ENCODE measurements around the gene FRMD4B.
"Not testable (repeated sequence)": the region's sequence is repeated elsewhere in the genome, so short reads cannot be mapped to it uniquely, and the experiment has no call there.

Gene FRMD4B

DNA sequence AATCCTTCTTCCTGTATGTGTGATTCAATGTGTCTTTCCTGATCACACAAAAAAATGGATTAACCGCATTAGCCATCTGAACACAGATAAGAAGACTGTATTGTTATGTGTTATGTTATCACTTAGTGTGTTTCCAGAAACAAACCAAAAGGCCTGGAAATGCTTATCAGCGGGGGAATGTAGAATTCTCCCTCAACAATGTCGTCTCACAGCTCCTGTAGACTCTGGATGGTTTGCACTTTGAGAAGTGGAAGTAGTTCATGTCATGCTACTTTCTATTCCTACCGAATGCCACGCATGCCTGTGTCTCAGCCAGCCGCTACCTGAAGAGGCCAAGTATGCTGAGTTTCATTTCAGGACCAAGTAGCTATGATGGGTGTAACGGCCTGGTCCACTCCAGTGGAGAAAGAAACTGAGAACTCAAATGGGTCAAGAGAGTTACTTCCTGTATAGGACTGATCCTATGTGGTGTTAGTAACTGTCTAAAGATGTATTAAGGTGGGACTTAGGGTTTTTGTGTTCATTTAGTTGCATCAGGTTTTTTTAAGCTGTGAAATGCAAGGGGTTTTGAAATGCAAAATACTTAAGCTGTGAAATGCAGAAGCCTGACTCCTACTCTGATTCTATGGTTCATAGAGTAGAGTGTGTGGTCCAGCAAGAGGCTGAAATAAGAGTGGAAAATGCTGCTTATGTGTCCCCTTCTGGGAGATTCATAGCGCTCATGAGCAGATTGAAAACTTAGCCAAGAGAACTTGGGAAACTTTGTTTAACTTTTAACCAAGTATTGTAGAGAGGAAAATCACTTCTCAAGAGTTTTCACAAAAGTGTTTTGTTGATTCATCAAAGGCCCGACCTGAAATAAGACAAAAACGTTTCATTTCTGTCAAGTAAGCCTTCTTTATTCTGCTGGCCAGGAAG is 145.0 kb downstream of the FRMD4B start:
- no peak for DNase-seq (ENCODE audit: low spot score)

DNA sequence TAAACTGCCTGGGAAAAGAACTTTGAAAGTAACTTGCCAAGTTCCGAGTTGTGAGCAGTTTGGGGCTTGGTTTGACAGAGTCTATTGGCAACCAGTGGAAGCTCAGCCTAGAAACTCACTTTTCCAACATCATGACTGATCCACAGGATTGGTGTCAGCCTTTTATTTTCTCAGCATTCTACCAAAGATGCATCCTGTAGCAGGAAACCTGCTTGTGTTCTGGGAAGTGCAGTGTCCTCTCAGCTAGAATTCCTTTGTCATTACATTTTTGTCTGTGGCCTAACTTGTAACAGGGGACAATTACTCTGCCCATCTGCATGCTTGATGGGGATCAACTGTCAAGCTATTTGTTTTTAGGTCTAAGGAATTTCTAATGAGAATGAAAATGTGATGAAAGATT is 146.8 kb downstream of the FRMD4B start:
- no peak for DNase-seq (ENCODE audit: low spot score)

DNA sequence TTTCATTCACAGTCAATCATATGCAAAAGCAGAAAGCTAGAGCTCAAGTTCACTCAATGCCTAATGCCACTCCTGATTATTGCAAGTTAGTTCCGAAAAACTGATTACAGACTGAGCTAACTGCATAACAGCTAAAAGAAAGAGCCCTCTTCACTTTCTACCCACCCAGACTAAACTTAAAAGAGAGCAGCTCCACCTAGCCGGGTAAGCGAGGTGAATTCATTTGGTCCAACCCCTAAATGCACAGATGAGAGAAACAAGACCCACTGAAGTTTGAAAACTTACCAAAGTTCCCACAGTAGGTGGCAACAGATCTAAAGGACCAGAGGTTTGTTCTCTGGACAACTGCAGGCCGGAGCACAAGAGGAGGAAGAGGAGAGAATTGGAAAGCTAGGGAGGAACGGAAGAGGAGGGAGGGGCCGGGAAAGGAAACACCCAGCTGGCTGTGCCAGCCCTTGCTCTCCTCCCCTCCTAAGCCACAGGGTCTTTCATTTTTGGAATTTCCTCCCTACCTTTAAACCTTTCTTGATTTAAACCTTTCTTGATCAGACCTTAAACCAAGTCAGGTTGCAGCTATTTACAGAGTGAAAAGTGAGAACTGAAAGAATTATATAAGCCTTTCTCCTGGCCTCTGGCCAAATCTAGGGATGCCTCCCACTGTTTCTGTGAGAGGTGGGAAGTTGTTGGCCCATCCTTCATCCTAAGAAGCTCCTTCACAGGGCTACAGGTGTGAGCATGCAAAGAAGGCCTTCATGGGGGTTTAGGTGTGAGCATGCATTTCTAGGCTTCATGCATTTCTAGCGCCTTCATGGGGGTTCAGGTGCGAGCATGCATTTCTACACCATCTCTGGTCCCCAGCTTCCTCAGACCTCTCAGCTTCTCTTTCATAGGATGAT is 148.8 kb downstream of the FRMD4B start:
- DNase-seq (ENCODE audit: low spot score) = no peak

DNA sequence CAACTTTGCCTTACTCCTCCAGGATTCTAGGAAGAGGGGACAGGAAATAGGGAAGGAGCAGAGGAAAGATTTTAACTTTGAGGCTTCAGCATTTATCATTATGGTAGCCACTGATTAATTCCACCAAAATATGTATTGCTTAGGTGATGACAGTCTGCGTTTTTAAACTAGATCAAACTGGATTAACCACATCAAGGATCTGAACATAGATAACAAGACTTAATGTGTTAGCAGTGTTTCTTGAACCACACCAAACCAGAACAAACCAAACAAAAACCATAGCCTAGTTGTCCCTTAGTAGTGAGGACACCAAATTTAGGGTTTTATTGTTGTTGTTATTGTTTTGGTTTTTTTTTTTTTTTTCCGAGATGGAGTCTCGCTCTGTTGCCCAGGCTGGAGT is 150.0 kb downstream of the FRMD4B start:
- no peak for DNase-seq (ENCODE audit: low spot score)

DNA sequence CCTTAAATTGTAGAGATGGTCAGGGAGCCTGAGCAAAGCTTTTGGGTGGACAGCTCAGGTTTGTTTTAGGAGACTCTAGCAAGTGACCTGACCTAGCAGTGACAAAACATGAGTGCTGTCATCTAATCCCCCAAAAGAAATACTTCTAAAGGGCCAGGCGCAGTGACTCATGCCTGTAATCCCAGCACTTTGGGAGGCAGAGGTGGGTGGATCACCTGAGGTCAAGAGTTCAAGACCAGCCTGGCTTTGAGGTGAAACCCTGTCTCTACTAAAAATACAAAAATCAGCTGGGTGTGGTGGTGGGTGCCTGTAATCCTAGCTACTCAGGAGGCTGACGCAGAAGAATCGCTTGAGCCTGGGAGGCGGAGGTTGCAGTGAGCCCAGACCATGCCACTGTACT is 150.7 kb downstream of the FRMD4B start:
- DNase-seq (ENCODE audit: low spot score) = not testable (repeated sequence)

DNA sequence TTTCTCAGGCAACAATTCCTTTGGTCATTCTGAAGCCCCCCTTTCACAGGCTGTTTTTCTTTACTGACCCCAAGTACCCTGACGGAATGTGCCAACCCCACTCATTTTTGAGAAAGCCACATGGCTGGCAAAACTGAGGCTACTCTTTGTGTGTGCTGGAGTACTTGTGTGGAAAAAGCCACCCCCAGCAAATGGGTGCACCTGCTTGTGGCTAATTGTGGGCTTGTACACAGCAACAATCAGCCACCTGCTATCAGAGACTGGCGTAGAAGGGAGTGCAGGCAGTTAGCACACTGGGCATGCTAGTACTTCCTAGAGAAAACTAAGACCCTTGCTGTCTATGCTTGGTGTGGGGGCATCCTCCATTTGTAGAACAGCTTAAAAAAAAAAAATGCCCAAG is 153.4 kb downstream of the FRMD4B start:
- DNase-seq (ENCODE audit: low spot score) = no peak

DNA sequence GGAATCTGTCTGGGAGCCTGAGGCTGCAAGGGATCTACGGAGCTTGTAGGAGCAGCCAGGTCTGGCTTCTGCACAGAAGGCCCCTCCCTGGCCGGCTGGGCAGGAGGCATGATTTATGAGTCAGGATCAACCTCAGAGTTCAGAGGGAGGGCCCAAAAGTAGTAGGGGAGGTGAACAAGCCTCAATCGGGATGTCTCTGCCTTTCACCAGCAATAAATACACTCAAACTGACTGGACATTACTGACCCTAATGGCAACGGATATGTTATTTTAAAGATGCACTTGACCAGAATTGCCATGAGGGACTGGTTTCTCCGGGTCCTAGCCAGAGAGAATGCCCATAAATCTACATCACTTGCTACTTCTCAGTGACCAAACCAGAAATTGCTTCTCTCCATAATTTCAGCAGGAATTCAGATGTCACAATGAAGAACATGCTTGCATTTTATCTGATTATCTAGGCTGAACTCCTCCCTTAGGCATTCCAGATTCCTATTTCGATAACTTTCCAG is 153.9 kb downstream of the FRMD4B start:
- DNase-seq (ENCODE audit: low spot score) = no peak

DNA sequence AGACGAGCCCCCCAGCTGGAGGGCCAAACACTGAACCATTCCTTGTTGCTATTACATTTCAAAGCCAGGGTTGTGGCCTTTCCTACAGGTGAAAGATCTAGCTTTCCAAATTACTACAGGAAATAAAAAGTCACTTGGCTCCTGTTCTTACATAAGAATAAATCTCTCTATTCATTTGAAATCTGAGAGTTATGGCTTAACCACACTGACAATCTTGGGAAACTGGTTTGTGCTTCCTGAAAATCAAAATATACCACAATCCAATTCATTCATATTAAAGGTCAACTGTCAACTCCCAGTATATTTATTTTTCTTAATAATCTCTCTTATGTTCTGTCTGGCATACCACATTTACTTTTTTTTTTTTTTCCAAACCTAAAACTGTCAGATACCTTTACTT is 159.8 kb downstream of the FRMD4B start:
- DNase-seq (ENCODE audit: low spot score) = no peak

DNA sequence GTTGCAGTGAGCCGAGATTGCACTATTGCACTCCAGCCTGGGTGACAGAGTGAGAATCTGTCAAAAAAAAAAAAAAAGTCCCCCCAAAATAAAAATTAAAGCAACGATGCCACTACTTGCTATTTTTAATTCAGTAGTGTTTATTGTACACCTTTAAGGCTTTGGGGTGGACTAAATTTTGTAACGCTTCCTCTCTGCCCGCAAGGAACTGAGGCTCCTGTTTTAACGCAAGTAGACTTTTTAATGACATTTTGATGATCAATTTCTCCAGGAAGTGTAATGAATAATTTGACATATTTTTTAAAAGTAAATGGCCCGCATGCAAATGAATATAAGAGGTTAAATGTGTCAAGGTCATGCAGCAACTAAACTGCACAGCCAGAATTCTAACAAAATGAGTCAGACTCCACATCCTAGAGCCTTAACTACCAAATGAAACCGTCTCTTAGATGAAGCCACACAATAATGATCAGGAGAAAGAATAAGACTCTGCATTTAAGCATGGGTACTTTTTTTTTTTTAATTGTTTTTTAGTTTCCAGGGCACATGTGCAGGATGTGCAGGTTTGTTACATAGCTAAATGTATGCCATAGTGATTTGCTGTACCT is 166.7 kb downstream of the FRMD4B start:
- no peak for DNase-seq (ENCODE audit: low spot score)

DNA sequence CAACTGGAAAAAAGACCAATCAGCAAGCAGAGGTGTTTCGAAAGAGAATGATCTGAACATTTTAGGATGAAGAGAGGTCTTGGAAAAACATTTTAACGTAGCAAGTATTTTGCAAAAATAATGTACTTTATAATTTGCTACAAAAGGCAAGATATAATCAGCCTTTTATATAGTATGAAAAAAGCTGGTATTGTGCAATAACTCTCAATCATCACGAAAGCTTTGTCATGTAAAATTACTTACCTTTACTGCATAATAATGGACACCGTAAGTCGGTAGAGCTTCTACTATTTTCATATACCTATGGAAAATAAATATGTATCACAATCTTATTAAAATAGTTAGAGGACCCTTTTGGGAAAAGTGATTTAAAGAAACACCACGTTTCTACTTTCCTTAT is 167.8 kb downstream of the FRMD4B start:
- DNase-seq (ENCODE audit: low spot score) = no peak

DNA sequence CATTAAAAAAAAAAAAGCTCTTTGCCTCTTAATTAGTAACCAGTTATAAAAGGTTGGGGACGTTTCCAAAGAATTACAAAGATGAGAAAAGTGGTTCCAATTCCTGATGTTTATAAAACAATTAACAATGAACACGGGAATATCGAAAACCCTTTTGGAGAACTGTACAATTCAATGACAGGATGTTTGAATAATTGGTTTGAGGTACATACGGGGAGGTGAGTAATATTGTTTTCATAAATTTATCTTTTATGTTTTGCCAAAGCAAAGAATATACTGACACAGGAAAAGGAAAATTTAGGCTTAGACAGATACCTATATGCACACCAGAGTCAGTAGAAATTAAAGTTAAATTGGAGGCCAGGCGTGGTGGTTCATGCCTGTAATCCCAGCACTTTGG is 168.9 kb downstream of the FRMD4B start:
- no peak for DNase-seq (ENCODE audit: low spot score)

DNA sequence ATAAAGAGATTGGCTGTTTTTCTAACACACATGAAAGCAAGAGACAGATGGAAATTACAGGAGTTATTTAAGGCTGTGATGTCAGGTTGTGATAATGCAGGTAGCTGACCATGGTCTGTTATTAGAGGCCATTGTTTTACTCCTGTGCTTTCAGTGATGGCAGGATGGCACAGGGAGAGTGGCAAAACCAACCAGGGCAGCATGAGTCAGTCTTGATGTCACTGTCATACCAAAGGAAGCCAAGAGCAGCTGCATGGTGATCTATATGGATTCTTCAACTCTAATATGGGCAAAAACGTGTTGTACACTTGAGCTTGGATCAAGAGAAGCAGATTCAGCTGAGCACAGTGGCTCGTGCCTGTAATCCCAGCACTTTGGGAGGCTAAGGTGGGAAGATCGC is 171.6 kb downstream of the FRMD4B start:
- no peak for DNase-seq (ENCODE audit: low spot score)

DNA sequence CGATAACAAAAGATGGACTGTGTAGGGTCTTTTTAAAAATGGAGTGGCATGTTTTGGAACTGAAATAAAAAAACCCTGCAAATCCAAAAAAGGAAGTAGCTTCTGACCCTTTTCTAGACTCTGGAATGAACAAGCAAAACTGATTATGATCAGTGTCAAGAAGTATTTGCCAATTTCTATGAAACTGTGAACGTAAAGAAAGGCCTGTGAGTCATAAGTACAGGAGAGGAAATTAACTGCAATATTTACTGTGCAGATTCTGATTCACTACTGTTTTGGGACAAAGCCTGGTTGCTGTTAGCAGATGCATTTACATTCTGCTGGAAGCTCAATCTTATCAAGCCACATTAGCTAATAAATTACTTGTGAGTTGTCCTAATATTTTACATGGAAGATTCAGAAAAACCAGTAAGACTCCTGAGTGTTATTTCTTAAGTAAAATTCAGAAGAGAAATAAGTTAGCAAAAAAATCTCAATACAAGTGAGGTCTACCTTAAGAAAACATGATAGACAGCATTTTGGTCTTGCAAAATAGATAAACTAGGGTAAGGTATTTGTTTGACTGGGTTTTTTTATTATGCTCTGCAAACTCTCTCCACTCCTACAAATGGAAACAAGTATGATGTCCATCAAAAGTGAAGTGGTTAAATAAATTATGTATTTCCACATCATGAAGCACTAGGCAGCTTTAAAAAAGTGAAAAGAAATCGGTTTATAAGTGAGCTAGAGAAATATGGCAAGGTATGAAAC is 173.3 kb downstream of the FRMD4B start:
- peak; percentile 20 for DNase-seq (ENCODE audit: low spot score)

DNA sequence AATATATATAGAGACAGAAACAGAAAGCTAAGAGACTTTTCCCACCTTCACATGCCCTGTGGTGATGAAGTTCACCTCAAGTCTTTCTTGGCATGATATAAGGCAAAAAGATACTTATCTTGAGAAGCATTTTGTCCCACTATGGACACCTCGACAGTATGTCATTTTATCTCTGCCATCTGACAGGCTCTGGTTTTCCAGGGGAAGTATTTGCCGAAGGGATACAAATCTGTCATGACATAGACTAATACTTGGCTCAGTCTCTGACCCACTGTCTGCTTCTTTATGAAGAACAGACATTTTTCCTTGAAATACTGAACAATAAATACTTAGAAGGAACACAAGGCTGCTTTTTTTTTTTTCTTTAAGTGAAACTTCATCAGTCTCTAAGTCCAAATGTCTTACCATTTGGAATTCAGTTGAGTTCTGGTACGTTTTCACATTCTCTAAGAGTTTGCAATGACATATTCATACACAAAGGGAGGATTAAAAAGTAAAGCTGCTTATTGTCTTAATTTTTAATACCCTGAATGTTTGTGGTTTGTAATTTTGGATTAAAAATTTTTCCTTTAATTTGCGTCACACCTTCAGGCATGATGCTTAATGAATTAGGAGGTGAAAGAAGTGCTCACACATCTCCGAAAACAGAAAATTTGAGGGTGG is 175.7 kb downstream of the FRMD4B start:
- no peak for DNase-seq (ENCODE audit: low spot score)

DNA sequence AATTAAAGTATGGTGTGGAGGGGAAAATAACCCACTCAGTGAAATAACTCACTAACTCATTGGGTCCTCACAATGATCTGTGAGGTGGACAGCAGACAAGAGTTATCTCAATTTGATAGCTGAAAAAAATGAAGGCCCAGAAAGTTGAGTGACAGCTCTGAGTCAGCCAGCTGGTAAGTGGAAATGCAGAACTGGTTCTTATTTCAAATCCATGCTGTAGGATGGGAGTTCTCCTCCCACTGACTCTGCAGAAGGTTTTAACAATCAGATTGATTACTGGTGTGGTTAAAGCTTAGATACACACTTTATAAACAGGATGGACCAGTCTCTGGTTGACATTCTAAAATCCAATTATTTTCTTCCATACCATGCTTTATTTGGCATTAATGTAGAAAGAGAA is 176.5 kb downstream of the FRMD4B start:
- DNase-seq (ENCODE audit: low spot score) = no peak

DNA sequence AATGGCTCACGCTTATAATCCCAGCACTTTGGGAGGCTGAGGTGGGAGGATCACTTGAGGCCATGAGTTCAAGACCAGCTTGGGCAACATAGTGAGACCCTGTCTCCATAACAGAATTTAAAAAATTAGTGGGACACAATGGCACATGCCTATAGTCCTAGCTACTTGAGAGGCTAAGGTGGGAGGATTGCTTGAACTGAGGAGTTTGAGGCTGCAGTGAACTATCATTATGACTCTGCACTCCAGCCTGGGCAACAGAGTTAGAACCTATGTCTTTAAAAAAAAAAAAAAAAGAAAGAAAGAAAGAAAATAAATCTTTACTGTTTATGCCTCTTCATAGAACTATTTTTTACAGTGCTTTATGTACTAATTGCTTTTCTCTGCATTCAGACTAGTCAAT is 178.9 kb downstream of the FRMD4B start:
- no peak for DNase-seq (ENCODE audit: low spot score)

DNA sequence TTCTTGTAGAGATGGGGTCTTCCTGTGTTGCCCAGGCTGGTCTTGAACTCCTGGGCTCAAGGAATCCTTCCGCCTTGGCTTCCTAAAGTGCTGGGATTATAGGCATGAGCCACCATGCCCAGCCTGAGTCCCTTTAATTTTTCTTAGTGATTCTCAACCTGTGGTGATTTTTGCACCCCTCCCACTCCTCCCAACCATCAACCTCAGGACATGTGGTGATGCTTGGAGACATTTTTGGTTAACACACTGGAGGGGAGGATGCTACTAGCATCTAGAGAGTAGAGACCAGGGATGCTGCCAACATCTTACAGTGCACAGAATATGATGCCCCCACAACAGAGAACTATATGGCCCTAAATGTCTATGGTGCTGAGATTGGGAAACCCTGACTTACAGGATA is 180.5 kb downstream of the FRMD4B start:
- no peak for DNase-seq (ENCODE audit: low spot score)

DNA sequence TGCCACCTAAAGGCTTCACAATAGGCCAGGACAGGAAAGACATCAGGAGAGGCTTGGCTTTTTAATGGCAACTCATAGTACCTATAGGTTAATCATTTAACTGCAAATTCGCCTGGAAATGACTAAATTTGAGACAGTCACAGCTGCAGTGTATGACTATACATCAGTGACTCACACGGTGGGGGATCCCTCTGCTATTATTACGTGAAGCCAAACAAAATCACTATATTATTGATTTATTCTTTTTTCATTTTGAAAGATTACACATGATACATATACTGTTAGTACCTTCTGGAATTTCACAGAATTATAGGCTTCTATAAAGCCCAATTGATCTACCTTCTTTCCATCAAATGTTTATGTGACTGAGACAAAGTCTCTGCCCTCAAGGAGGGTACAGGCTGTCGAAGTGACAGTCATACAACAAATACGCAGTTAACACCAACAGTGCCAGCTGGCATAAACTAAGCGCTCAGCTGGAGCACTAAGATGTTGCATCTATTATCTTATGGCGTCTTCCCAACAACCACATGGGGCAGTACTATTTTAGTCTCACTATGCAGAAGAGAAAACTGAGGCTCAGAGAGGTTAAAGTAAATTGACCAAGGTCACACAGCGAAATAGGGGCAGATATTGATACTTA is 181.5 kb downstream of the FRMD4B start:
- no peak for DNase-seq (ENCODE audit: low spot score)

DNA sequence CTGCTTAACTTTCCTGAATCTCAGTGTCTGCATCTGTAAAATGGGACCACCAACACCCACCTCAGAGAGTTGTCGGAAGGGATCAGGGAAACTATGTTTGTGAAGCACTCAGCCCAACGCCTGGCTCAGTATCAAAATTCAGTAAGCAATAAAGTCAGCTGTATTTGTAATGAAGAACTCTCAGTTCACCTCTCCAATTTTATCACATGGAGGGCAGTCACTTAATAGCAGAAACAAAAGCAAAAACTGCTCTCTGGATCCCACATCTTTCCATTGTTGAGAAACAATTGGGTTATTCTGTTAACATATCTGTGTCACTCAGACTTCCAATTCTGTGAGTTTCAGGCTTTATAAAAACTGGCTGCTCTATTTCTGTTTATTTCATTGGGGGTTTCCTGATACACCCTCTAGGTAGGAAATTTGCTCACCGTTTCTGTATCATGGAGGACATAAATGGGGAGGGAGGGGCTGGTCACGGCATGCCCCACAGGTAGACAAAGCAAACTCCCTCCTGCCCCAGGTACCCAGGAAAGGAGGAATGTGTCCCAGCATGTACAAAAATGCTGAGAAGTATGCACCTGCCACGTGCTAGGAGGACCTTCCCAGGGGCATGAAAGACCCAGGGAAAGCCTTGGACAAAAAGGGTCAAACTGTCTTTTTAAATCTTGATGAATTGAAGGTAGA is 182.1 kb downstream of the FRMD4B start:
- no peak for DNase-seq (ENCODE audit: low spot score)

DNA sequence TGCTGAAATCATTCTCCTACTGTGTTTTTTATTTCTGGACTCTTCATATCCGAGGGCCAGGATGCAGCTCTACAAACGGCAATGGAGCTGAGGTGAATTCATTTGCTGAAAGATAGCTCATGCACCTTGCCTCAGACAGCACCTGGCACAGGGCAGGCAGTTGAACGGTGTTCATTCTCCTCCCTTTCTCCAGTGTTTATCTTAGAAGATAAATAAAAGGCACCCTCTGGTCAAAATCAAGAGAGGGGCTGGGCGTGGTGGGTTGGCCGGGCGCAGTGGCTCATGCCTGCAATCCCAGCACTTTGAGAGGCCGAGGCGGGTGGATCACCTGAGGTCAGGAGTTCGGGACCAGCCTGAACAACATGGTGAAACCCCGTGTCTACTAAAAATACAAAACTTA is 184.2 kb downstream of the FRMD4B start:
- DNase-seq (ENCODE audit: low spot score) = no peak
